ENCODE results near the gene BSCL2.
"Not testable (repeated sequence)": the region's sequence is repeated elsewhere in the genome, so short reads cannot be mapped to it uniquely, and the experiment has no call there.

The BSCL2 gene

GRCh38 chr11:62682518-62682917 lies 24.7 kb downstream of the BSCL2 start:
- DNase-seq, result no peak

DNA sequence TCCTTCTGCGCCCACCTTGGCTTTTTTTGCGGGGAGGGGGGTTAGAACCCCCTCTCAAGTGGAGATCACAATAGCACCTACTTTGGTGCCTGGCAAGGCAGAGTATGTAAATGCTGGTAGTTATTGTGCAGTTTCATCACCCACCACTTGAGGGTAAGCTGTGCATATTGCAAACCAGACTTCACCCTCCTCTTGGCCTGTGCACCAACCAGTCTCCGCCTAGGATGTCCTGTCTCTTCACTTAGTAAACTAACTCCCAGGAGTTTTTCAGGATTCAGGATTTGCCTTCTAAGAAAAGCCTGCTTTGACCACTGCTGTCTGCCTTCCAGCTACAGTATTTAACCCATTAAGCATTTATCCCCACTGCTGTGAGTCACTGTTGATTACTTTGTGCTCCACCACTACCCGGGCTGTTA lies 26.4 kb downstream of the BSCL2 start:
- DNase-seq, result no peak

- DNase-seq, result peak; percentile 89
These were observed 28.2 kb downstream of the BSCL2 start, which contains the start of gene UBXN1 for GRCh38 chr11:62678770-62679696. UBXN1 (minus strand) TSS chr11:62679073; CDS start chr11:62678923, 150 bp downstream.

- DNase-seq, result no peak
These were observed 28.8 kb downstream of the BSCL2 start for GRCh38 chr11:62678433-62678769.

DNA sequence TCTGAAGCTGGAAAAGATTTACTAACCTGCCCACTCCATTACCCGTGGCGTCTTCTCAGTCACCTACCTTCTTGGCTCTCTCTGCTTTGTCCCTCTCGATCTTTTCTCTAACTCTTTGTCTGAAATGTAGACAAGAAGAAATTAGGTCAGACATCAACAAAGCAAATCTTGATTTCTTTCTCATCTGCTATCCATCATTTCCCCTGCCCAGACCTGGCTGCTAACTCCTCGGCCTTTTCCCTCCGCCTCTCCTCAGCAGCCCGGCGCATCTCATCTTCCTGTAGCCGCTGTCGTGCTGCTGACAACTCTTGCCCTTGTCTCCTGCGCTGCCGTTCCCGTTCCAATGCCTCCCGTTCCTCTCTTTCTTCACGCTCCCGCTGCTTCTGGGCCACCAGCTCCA lies 29.5 kb downstream of the BSCL2 start:
- no peak for DNase-seq

DNA sequence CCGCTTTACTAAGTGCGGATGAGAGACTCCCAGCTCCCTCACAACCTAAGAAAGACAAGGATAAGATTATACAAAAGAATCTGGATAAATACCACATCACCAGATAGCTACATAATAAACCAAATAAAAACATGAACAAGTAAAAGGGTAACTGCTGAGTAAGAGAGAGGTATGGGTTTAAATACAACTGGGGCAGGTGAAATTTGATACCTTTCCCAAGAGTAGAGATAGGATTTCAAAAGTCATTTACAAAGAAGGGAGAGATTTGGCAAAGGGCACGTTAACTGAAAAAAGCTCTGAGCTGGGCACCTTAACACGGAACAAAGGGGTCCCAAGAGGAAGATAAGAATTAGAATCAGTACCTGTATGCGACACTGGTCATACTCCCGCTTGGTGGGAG lies 30.1 kb downstream of the BSCL2 start:
- DNase-seq, result no peak

GRCh38 chr11:62676698-62677097 lies 30.5 kb downstream of the BSCL2 start:
- DNase-seq, result no peak

DNA sequence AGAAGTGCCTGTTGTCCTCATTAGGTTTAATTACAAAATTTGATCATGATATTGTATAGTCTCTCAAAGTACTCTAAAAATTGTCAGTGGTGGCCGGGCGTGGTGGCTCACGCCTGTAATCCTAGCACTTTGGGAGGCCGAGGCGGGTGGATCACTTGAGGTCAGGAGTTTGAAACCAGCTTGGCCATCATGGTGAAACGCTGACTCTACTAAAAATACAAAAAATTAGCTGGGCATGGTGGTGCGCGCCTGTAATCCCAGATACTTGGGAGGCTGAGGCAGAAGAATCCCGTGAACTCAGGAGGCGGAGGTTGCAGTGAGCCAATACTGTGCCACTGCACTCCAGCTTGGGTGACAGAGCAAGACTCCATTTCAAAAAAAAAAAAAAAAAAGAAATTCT lies 31.8 kb downstream of the BSCL2 start:
- DNase-seq, result not testable (repeated sequence)

GRCh38 chr11:62673196-62673525 lies 34.1 kb downstream of the BSCL2 start:
- no peak for DNase-seq

DNA sequence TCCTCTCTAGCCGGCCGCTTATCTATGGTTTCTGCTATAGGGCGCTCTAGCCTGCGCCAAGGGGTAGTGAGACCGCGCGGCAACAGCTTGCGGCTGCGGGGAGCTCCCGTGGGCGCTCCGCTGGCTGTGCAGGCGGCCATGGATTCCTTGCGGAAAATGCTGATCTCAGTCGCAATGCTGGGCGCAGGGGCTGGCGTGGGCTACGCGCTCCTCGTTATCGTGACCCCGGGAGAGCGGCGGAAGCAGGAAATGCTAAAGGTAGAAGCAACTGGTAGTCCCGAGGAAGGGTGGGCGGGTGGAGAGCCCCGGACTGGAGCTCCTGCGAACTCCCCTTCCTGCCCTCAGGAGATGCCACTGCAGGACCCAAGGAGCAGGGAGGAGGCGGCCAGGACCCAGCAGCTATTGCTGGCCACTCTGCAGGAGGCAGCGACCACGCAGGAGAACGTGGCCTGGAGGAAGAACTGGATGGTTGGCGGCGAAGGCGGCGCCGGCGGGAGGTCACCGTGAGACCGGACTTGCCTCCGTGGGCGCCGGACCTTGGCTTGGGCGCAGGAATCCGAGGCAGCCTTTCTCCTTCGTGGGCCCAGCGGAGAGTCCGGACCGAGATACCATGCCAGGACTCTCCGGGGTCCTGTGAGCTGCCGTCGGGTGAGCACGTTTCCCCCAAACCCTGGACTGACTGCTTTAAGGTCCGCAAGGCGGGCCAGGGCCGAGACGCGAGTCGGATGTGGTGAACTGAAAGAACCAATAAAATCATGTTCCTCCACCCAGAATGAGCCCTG lies 35.4 kb downstream of the BSCL2 start, which contains the start of the genes LBHD1 and UQCC3:
Gene LBHD1 (minus strand): TSS at position 660 of the 782 bp plus-strand sequence. CDS start 2,236 bp downstream, outside the sequence.
Gene UQCC3 (plus strand): TSS at position 66 of the 782 bp plus-strand sequence. CDS start 73 bp downstream, at position 139.
- peak; percentile 83 for DNase-seq

DNA sequence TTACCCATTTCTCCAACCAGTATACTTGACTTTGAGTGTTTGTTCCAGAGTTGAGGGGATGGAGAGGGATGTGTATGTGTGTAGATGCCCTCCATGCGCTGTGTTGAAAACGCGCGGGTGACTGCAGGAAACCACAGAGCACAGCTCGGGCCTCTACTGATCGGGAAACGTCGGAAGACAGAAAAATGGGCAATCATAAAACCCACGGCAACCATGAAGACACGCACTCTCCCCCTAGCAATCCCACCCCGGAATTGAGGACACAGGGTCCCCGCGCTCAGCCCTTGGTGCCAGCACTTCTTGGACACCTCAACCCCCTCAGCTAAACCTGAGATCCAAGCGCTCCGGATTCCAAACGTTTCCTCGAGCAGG lies 36.0 kb downstream of the BSCL2 start:
- no peak for DNase-seq

DNA sequence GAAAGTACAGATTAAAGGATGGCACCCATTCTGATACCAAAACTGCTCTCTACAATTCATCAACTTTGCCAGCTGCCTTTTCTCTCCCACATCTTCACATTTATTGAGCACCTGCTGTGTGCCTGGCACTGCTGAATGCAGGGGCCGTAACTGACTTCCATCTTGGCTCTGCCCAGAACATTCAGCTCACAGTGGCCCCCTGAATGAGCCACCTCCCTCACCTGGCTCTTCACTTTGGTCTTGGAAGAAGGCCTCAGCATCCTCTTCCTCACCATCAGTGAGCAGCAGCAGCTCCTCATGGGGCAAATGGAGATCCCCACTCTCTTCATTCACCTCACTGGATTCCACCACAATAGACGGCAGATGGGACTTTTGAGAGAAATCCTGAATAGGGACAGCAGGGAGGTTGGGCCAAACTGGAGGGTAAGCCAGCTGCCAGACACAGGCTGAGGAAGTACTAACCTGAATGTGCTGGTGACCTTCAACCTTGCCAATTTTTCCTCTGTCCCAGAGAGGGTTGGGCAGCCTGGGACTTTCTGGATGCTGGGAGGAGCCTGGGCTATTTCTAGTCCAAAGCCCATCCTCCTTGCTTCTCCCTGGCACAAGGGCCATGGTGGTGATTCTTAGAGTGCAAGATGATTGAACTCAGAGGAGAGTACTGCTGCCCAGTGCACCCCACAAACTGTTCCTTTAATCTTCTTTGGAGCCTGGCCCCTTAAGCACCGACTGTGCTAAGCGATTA lies 37.6 kb downstream of the BSCL2 start:
- DNase-seq, result no peak

GRCh38 chr11:62667460-62667859 lies 39.8 kb downstream of the BSCL2 start:
- DNase-seq, result no peak

DNA sequence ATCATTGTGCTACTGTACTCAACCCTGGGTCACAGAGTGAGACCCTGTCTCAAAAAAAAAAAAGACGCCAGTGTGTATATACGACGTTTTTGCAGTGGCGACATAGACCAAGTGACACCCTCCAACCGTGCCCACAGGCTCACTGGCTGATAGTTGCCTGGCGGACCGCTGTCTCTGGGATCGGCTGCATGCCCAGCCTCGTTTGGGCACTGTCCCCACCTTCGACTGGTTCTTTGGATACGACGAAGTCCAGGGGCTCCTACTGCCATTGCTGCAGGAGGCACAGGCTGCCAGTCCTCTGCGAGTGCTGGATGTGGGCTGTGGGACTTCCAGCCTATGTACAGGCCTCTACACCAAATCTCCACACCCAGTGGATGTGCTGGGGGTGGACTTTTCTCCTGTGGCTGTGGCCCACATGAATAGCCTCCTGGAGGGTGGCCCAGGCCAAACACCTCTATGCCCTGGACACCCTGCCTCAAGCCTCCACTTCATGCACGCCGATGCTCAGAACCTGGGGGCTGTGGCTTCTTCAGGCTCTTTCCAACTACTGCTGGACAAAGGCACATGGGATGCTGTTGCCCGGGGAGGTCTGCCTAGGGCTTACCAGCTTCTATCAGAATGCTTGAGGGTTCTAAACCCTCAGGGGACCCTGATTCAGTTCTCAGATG lies 40.8 kb downstream of the BSCL2 start:
- DNase-seq, result no peak

GRCh38 chr11:62665599-62666258 lies 41.5 kb downstream of the BSCL2 start:
- peak; percentile 75 for DNase-seq

DNA sequence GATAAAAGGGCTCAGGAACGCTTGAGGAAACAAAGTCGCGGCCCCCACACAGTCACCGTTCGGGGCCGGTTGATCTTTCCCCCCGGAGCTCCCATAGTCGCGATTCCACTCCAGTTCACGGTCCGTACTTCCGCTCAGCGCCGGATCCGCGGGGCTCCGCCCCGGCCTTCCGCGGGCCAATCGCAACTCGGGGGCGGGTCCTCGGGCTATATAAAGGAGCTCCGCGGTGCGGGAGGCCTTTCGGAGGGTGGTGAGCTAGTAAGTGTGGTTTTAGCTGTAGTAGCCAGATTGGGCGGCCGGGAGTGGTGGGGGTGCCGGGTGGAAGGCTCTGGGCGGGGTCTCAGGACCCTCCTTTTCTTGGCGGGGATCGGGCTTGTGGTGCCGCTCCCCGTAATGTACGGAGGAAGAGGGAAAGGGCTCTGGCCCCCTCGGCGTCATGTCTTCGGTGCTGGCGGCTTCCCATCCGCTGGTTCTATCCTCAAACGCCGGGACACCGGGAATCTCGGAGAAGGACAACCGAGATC lies 42.1 kb downstream of the BSCL2 start, which contains the start of the genes C11orf98 and CSKMT:
Gene C11orf98 (minus strand): TSS at position 136 of the 524 bp plus-strand sequence. CDS start 41 bp downstream, at position 95.
Gene CSKMT (plus strand): TSS at position 238 of the 524 bp plus-strand sequence. CDS start 568 bp downstream, outside the sequence.
- DNase-seq, result peak; percentile 96

DNA sequence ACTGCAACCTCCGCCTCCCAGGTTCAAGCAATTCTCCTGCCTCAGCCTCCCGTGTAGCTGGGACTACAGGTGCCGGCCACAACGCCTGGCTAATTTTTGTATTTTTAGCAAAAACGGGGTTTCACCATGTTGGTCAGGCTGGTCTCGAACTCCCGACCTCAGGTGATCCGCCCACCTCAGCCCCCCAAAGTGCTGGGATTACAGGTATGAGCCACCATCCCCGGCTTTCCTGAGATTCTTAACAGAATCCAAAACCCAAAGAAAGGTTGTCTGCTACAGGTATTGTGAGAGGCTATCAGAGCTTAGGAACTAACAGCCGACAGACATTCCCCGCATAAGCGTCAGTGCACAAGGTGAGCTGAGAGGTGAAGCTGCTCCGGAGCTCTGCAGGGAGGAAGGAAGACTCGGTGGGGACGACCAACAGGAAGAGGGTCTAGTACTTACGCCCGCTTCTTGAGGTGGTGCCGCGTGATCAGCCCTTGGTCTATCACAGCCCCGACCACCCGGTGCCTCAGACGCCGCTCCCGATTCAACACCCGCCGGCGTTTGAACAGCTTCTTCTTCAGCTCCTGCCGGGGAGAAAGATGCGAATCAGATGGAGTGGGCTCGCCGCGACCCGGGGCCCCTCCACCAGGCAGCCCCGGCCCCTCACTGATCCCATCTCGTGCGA lies 42.7 kb downstream of the BSCL2 start:
- DNase-seq, result peak; percentile 93

DNA sequence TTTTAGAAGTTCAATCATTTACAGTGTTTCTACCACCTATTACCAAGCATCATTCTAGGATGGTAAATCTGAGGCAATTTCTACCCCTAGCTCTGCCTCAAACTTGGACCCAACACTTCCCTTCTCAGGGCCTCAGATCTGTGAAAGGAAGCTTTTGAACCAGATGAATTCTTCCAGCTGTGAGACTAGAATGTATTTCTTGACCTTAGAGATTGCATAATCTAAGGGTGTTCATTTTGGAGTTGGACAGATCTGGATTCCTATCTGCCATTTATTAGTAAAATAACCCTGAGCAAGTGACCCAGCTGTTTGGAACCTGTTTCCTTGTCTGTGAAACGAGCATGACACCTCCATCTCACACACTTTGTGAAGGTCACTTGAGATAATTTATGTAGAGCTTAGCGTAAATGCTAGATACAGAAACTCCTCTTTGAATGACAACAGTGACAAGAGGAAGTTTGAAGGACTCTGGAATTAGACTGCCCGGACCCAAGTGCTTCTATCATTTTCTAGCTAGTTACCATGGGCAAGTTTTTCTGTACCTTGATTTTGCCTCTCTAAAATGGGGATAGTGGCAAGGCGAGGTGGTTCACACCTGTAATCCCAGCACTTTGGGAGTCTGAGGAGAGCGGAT lies 50.3 kb downstream of the BSCL2 start:
- DNase-seq, result no peak

DNA sequence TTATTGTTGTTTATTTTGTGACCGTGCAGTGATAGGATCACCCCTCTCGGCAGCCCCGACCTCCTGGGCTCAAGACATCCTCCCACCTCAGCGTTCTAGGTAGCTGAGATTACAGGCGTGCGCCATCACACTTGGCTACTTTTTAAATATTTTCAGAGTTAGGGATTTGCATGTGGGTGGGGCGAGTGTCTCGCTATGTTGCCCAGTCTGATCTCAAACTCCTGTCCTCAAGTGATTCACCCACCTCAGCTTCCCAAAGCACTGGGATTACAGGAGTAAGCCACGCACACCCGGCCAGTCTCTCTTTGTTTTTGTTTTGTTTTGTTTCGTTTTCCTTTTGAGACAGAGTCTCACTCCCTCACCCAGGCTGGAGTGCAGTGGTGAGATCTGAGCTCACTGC lies 52.9 kb downstream of the BSCL2 start:
- DNase-seq, result no peak
